Trophoblast cell (in vitro differentiated cells and primary cell): ENCODE data around the gene GULP1.

Source experiments
- DNase-seq, 2 donors: peaks; one replicate each; pipeline ENCODE4 v3.0.0-alpha.2; 2016
- H2AFZ ChIP-seq: 2 replicates; pipeline ENCODE4 v1.6.1; 2013; ENCODE audit warnings: low read length, moderate library complexity, mild to moderate bottlenecking; ENCODE audit not compliant: insufficient read depth, poor library complexity
- H2AK5ac ChIP-seq: 2 replicates; pipeline ENCODE4 v1.6.1; 2013; ENCODE audit warnings: mild to moderate bottlenecking, low read length
- H2BK120ac ChIP-seq: 2 replicates; pipeline ENCODE4 v1.6.1; 2013; ENCODE audit warnings: low read length, mild to moderate bottlenecking, moderate library complexity; ENCODE audit not compliant: insufficient read depth, poor library complexity
- H2BK12ac ChIP-seq: 2 replicates; pipeline ENCODE4 v1.6.1; 2013; ENCODE audit warnings: mild to moderate bottlenecking, low read length, moderate library complexity
- H2BK5ac ChIP-seq: 2 replicates; pipeline ENCODE4 v1.6.1; 2013; ENCODE audit warnings: low read length, low read depth, moderate library complexity, mild to moderate bottlenecking; ENCODE audit not compliant: poor library complexity
- H3K14ac ChIP-seq: 2 replicates; pipeline ENCODE4 v1.6.1; 2013; ENCODE audit warnings: mild to moderate bottlenecking, low read length
- H3K18ac ChIP-seq: 2 replicates; pipeline ENCODE4 v1.6.1; 2013; ENCODE audit warnings: mild to moderate bottlenecking, low read length
- H3K23ac ChIP-seq: 2 replicates; pipeline ENCODE4 v1.6.1; 2013; ENCODE audit warnings: low read length
- H3K27ac ChIP-seq: 2 replicates; pipeline ENCODE4 v1.5.1; 2013; ENCODE audit warnings: low read depth, mild to moderate bottlenecking, inconsistent platforms, low read length, moderate library complexity
- H3K27me3 ChIP-seq: 2 replicates; pipeline ENCODE4 v1.6.1; 2013; ENCODE audit warnings: inconsistent platforms, mild to moderate bottlenecking, low read length, moderate library complexity; ENCODE audit not compliant: insufficient read depth
- H3K36me3 ChIP-seq, 2 experiments: 1 replicate in 1 of 2; 2 replicates in 1 of 2; pipeline ENCODE4 v1.6.1; 2013; ENCODE audit warnings: low read length in 2 of 2, mild to moderate bottlenecking in 2 of 2, moderate library complexity in 1 of 2; ENCODE audit not compliant: insufficient read depth in 2 of 2, control insufficient read depth in 1 of 2
- H3K4ac ChIP-seq: 2 replicates; pipeline ENCODE4 v1.6.1; 2013; ENCODE audit warnings: low read depth, mild to moderate bottlenecking, low read length, moderate library complexity
- H3K4me1 ChIP-seq, 2 experiments: 1 replicate in 1 of 2; 2 replicates in 1 of 2; pipeline ENCODE4 v1.6.1; 2013; ENCODE audit warnings: low read length in 2 of 2, mild to moderate bottlenecking in 2 of 2, moderate library complexity in 1 of 2; ENCODE audit not compliant: insufficient read depth in 2 of 2, control insufficient read depth in 1 of 2
- H3K4me2 ChIP-seq: 2 replicates; pipeline ENCODE4 v1.6.1; 2013; ENCODE audit warnings: inconsistent platforms, mild to moderate bottlenecking, low read length, moderate library complexity
- H3K4me3 ChIP-seq: 2 replicates; pipeline ENCODE4 v1.5.1; 2013; ENCODE audit warnings: mild to moderate bottlenecking, low read depth, low read length, inconsistent platforms
- H3K79me1 ChIP-seq: one replicate; pipeline ENCODE4 v1.6.1; 2013; ENCODE audit warnings: low read length
- H3K79me2 ChIP-seq: 2 replicates; pipeline ENCODE4 v1.6.1; 2013; ENCODE audit warnings: low read length, mild to moderate bottlenecking; ENCODE audit not compliant: control insufficient read depth, insufficient read depth, poor library complexity
- H3K9ac ChIP-seq: 2 replicates; pipeline ENCODE4 v1.6.1; 2013; ENCODE audit warnings: mild to moderate bottlenecking, low read length
- H3K9me3 ChIP-seq: 2 replicates; pipeline ENCODE4 v1.6.1; 2013; ENCODE audit warnings: low read depth, mild to moderate bottlenecking, control low read depth, inconsistent platforms, low read length; ENCODE audit not compliant: insufficient read depth
- H4K12ac ChIP-seq: 2 replicates; pipeline ENCODE4 v1.6.1; 2013; ENCODE audit warnings: low read depth, mild to moderate bottlenecking, low read length, moderate library complexity
- H4K8ac ChIP-seq: 2 replicates; pipeline ENCODE4 v1.6.1; 2013; ENCODE audit warnings: low read depth, mild to moderate bottlenecking, low read length, moderate library complexity
- H4K91ac ChIP-seq: one replicate; pipeline ENCODE4 v1.6.1; 2013; ENCODE audit warnings: low read depth, mild to moderate bottlenecking, low read length, moderate library complexity
- whole genome bisulfite sequencing: extraction: QIAGEN DNeasy Blood & Tissue Kit; methylation state at CpG from one replicate; pipeline ENCODE4 v1.1.7; 2013; ENCODE audit warnings: missing lambda C conversion rate; ENCODE audit not compliant: insufficient read length, insufficient coverage; ENCODE audit errors: extremely low coverage; 5-methylcytosine and 5-hydroxymethylcytosine counted together

The GULP1 gene

GRCh38 chr2:188524519-188525113 is 232.9 kb downstream of the GULP1 start:
- H3K4ac ChIP-seq = no peak overlapping the region
- no peak overlapping the region for H3K9ac ChIP-seq
- H4K12ac ChIP-seq = no peak overlapping the region
- no peak overlapping the region for H2AK5ac ChIP-seq
- H2AFZ ChIP-seq = no peak overlapping the region
- no peak overlapping the region for H2BK120ac ChIP-seq
- no peak overlapping the region for H2BK5ac ChIP-seq
- no peak overlapping the region for H3K27ac ChIP-seq
- H3K23ac ChIP-seq = no peak overlapping the region
- no peak overlapping the region for H3K18ac ChIP-seq
- peak; percentile 22 to 78 for DNase-seq
- H3K14ac ChIP-seq = no peak overlapping the region
- H3K79me1 ChIP-seq = no peaks in the 10 kb centered on the region
- H3K4me2 ChIP-seq = no peak overlapping the region
- no peaks in the 10 kb centered on the region for H3K9me3 ChIP-seq
- no peak overlapping the region for H2BK12ac ChIP-seq
- H3K4me1 ChIP-seq = no peaks in the 10 kb centered on the region
- no peak overlapping the region for H3K4me3 ChIP-seq
- no peaks in the 10 kb centered on the region for H3K36me3 ChIP-seq
- no peaks in the 10 kb centered on the region for H3K79me2 ChIP-seq
- no peaks in the 10 kb centered on the region for H3K27me3 ChIP-seq
- no peak overlapping the region for H4K8ac ChIP-seq
- H4K91ac ChIP-seq = no peak overlapping the region
- WGBS = no CpG with 5 or more reads among the region's 2 CpGs

- no peak overlapping the region for H3K4me3 ChIP-seq
- H2AFZ ChIP-seq = no peak overlapping the region
- H3K36me3 ChIP-seq = no peaks in the 10 kb centered on the region
- H3K79me1 ChIP-seq = no peaks in the 10 kb centered on the region
- no peak overlapping the region for H4K12ac ChIP-seq
- no peak overlapping the region for H3K18ac ChIP-seq
- H3K27me3 ChIP-seq = no peaks in the 10 kb centered on the region
- no peak overlapping the region for H3K4me2 ChIP-seq
- no peak overlapping the region for H2BK5ac ChIP-seq
- H4K91ac ChIP-seq = no peak overlapping the region
- H2AK5ac ChIP-seq = no peak overlapping the region
- no peak overlapping the region for H3K4ac ChIP-seq
- no peaks in the 10 kb centered on the region for H3K79me2 ChIP-seq
- H3K27ac ChIP-seq = peak overlapping the region; percentile 33
- DNase-seq = no peak
- no peaks in the 10 kb centered on the region for H3K4me1 ChIP-seq
- no peak overlapping the region for H2BK120ac ChIP-seq
- H3K14ac ChIP-seq = no peak overlapping the region
- H3K9ac ChIP-seq = no peak overlapping the region
- H3K23ac ChIP-seq = no peak overlapping the region
- H3K9me3 ChIP-seq = no peaks in the 10 kb centered on the region
- H2BK12ac ChIP-seq = no peak overlapping the region
- no peak overlapping the region for H4K8ac ChIP-seq
Measured at GRCh38 chr2:188526701-188527100, 235.0 kb downstream of the GULP1 start.

GRCh38 chr2:188527141-188527540 is 235.5 kb downstream of the GULP1 start:
- Histone ChIP-seq H4K8ac (no peak overlapping the region), H4K12ac (no peak overlapping the region), H3K18ac (no peak overlapping the region), H3K79me1 (no peaks in the 10 kb centered on the region), H4K91ac (no peak overlapping the region), H3K14ac (no peak overlapping the region), H3K9ac (no peak overlapping the region), H3K23ac (no peak overlapping the region), H3K36me3 (no peaks in the 10 kb centered on the region), H3K4me2 (no peak overlapping the region), H3K27me3 (no peaks in the 10 kb centered on the region), H3K4me1 (no peaks in the 10 kb centered on the region), H3K9me3 (no peaks in the 10 kb centered on the region), H3K27ac (peak overlapping the region; percentile 33), H3K4me3 (no peak overlapping the region), H3K4ac (no peak overlapping the region), H2BK12ac (no peak overlapping the region), H3K79me2 (no peaks in the 10 kb centered on the region), H2BK120ac (no peak overlapping the region), H2AFZ (no peak overlapping the region), H2BK5ac (no peak overlapping the region), H2AK5ac (no peak overlapping the region)
- DNase-seq = no peak
- WGBS = no CpG with 5 or more reads among the region's 1 CpG

GRCh38 chr2:188527581-188527993 is 235.9 kb downstream of the GULP1 start:
- H3K36me3 ChIP-seq = no peaks in the 10 kb centered on the region
- no peak overlapping the region for H3K18ac ChIP-seq
- H3K23ac ChIP-seq = no peak overlapping the region
- H3K9me3 ChIP-seq = no peaks in the 10 kb centered on the region
- H2AFZ ChIP-seq = no peak overlapping the region
- H2BK120ac ChIP-seq = no peak overlapping the region
- H3K4me3 ChIP-seq = no peak overlapping the region
- no peaks in the 10 kb centered on the region for H3K79me1 ChIP-seq
- H3K27ac ChIP-seq = peak overlapping the region; percentile 17
- WGBS = no CpG with 5 or more reads among the region's 5 CpGs
- H3K14ac ChIP-seq = no peak overlapping the region
- no peak overlapping the region for H4K12ac ChIP-seq
- H3K4me1 ChIP-seq = no peaks in the 10 kb centered on the region
- no peak overlapping the region for H2BK5ac ChIP-seq
- no peak overlapping the region for H4K91ac ChIP-seq
- H3K4me2 ChIP-seq = no peak overlapping the region
- no peak overlapping the region for H3K4ac ChIP-seq
- no peak overlapping the region for H4K8ac ChIP-seq
- no peak overlapping the region for H2AK5ac ChIP-seq
- H3K27me3 ChIP-seq = no peaks in the 10 kb centered on the region
- H2BK12ac ChIP-seq = no peak overlapping the region
- no peak overlapping the region for H3K9ac ChIP-seq
- H3K79me2 ChIP-seq = no peaks in the 10 kb centered on the region
- DNase-seq = no peak
